ENCODE data around the gene SH3BP5.

DNA sequence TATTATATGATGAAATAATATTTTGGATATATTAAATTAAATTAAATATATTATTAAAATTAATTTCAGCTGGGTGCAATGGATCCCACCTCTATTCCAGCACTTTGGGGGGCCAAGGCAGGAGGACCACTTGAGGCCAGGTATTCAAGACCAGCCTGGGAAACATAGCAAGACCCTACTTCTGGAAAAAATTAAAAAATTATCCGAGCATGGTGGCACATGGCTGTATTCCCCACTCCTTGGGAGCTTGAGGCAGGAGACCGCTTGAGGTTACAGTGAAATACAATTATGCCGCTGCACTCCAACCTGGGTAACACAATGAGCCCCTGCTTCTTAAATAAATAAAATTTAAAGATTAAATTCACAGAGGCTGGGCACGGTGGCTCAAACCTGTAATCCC is 61.4 kb downstream of the SH3BP5 start:
- TF ChIP-seq CTCF (IDR thresholded peaks at IDR 0.05; ENCODE audit: low read length) = no peak
- TF ChIP-seq EZH2phosphoT487 (IDR thresholded peaks at IDR 0.05; ENCODE audit: low read length) = no peak
